Smooth muscle cell (in vitro differentiated cells): Measurements from ENCODE around the gene DGKG. TPM values are rescaled to one million over a fixed set of nuclear protein-coding genes. Genes with fewer than 3 reads are reported as not detected.

Experiments
- DNase-seq: peaks from one replicate; lab custom pipeline; 2025; ENCODE audit not compliant: unreplicated experiment; lab: John Stamatoyannopoulos, UW
- H2AFZ ChIP-seq: fragments of 200-600 bp; sonication (generic); 2 replicates; pipeline ENCODE4 v1.6.0; 2016; ENCODE audit warnings: antibody characterized with exemption, low read depth, mild to moderate bottlenecking
- H3F3A ChIP-seq: fragments of 200-600 bp; sonication (generic); 2 replicates; pipeline ENCODE4 v1.6.0; 2017; ENCODE audit warnings: antibody characterized with exemption, low read depth
- H3K27ac ChIP-seq: fragments of 200-600 bp; sonication (generic); 2 replicates; pipeline ENCODE4 v1.5.1; 2016; ENCODE audit warnings: low read depth, mild to moderate bottlenecking
- H3K27me3 ChIP-seq: fragments of 200-600 bp; sonication (generic); 2 replicates; pipeline ENCODE4 v1.6.1; 2016; ENCODE audit warnings: low read depth, mild to moderate bottlenecking
- H3K36me3 ChIP-seq: fragments of 200-600 bp; sonication (generic); 2 replicates; pipeline ENCODE4 v1.5.1; 2016; ENCODE audit warnings: low read depth
- H3K4me1 ChIP-seq: fragments of 200-600 bp; sonication (generic); 2 replicates; pipeline ENCODE4 v1.5.1; 2016; ENCODE audit warnings: low read depth
- H3K4me2 ChIP-seq: fragments of 200-600 bp; sonication (generic); 2 replicates; pipeline ENCODE4 v1.6.0; 2016; ENCODE audit warnings: mild to moderate bottlenecking
- H3K4me3 ChIP-seq: fragments of 200-600 bp; sonication (generic); 2 replicates; pipeline ENCODE4 v1.5.1; 2016; ENCODE audit warnings: mild to moderate bottlenecking
- H3K79me2 ChIP-seq: fragments of 200-600 bp; sonication (generic); 2 replicates; pipeline ENCODE4 v1.6.0; 2016; ENCODE audit warnings: low read depth, mild to moderate bottlenecking
- H3K9ac ChIP-seq: fragments of 200-600 bp; sonication (generic); 2 replicates; pipeline ENCODE4 v1.6.0; 2016; ENCODE audit warnings: low read depth
- H3K9me3 ChIP-seq: fragments of 200-600 bp; sonication (generic); replicated peaks from 2 replicates; pipeline ENCODE4 v1.5.1; 2016; ENCODE audit warnings: low read depth
- H4K20me1 ChIP-seq: fragments of 200-600 bp; sonication (generic); 2 replicates; pipeline ENCODE4 v1.6.0; 2016; ENCODE audit warnings: low read depth
- whole genome bisulfite sequencing: methylation state at CpG from one replicate; pipeline ENCODE4 v1.1.7; 2016; ENCODE audit warnings: low lambda C conversion rate; 5-methylcytosine and 5-hydroxymethylcytosine counted together
- polyA plus RNA-seq: library from polyadenylated mRNA; unstranded; fragments of >200 nt; fragmentation: Nextera tagmentation; extraction: Ambion mirVana; gene quantifications from 2 replicates; pipeline ENCODE4 v1.2.1, GENCODE V29; 2016
- total RNA-seq: library from RNA; depleted of rRNA; stranded (reverse); fragments of >200 nt; gene quantifications from 2 replicates; pipeline ENCODE4 v1.2.3, GENCODE V29; 2014
- TF ChIP-seq, protein P1 (sequence below): fragments of 200-600 bp; sonication (generic); IDR thresholded peaks from 2 replicates; pipeline ENCODE4 v1.5.1; 2017; ENCODE audit warnings: borderline replicate concordance, mild to moderate bottlenecking, antibody characterized with exemption; ENCODE audit not compliant: insufficient read depth, poor library complexity, severe bottlenecking

DGKG gene
- total and polyA plus RNA-seq, 2 experiments from 2014 or later, result 0.64 TPM; not detected in 1

DNA sequence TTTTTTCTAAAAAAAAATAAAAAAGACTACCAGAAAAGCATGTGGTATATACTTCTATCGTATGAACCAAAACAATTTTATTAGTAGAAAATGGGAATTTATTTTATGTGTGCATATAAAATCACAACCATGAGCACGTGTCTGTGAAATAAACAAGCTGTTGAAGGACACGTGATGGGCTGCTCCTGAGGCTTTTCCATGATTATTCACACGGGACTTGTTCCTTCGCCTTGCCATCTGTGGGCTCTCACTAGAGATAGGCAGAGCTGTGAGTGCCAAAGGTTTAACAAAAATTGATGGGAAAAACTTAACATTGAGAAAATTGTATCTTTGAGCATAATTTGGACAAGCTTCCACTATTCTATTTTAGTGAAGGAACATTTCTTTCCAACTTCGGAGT, 240.8 kb downstream of the DGKG start:
- TF ChIP-seq, protein P1, sequence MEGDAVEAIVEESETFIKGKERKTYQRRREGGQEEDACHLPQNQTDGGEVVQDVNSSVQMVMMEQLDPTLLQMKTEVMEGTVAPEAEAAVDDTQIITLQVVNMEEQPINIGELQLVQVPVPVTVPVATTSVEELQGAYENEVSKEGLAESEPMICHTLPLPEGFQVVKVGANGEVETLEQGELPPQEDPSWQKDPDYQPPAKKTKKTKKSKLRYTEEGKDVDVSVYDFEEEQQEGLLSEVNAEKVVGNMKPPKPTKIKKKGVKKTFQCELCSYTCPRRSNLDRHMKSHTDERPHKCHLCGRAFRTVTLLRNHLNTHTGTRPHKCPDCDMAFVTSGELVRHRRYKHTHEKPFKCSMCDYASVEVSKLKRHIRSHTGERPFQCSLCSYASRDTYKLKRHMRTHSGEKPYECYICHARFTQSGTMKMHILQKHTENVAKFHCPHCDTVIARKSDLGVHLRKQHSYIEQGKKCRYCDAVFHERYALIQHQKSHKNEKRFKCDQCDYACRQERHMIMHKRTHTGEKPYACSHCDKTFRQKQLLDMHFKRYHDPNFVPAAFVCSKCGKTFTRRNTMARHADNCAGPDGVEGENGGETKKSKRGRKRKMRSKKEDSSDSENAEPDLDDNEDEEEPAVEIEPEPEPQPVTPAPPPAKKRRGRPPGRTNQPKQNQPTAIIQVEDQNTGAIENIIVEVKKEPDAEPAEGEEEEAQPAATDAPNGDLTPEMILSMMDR, result no peak
- Histone ChIP-seq H3K9me3 (no peaks in the 10 kb centered on the region), H3K4me2 (no peak overlapping the region), H3K9ac (no peak overlapping the region), H3K4me3 (no peak overlapping the region), H2AFZ (no peak overlapping the region), H3F3A (no peaks in the 10 kb centered on the region), H3K27me3 (no peaks in the 10 kb centered on the region), H3K27ac (no peak overlapping the region), H3K79me2 (no peaks in the 10 kb centered on the region), H3K4me1 (no peaks in the 10 kb centered on the region), H3K36me3 (no peaks in the 10 kb centered on the region), H4K20me1 (no peaks in the 10 kb centered on the region)
- no peak for DNase-seq
- WGBS, result 86% methylated on average over 6 of the region's 6 CpGs

DNA sequence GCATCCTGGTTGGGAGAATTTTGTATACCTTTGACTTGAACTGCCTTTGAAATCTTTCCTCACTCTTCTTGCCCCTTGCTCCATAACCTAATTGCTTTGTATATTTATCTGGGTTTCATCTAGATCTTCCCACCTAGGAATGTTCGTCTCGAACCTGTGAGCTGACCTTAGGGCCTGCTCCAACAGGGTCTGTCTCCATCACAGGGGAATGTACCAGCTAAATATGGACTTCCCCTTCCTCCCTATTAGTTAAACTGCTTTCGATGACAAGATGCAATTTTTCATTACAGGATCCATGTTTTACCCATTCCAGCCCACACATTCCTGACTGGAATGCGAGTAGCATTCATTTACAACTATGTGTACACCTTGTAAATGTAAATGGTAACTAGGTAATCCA, 242.5 kb downstream of the DGKG start:
- Histone ChIP-seq H3K9ac (no peak overlapping the region), H3K27ac (no peak overlapping the region), H2AFZ (no peak overlapping the region), H3K4me2 (no peak overlapping the region), H3K79me2 (no peaks in the 10 kb centered on the region), H3K27me3 (no peaks in the 10 kb centered on the region), H3K4me1 (no peaks in the 10 kb centered on the region), H4K20me1 (no peaks in the 10 kb centered on the region), H3F3A (no peaks in the 10 kb centered on the region), H3K36me3 (no peaks in the 10 kb centered on the region), H3K4me3 (no peak overlapping the region), H3K9me3 (no peaks in the 10 kb centered on the region)
- no peak for DNase-seq
- TF ChIP-seq, protein P1, result no peak
- 76% methylated on average over 4 of the region's 4 CpGs for WGBS

DNA sequence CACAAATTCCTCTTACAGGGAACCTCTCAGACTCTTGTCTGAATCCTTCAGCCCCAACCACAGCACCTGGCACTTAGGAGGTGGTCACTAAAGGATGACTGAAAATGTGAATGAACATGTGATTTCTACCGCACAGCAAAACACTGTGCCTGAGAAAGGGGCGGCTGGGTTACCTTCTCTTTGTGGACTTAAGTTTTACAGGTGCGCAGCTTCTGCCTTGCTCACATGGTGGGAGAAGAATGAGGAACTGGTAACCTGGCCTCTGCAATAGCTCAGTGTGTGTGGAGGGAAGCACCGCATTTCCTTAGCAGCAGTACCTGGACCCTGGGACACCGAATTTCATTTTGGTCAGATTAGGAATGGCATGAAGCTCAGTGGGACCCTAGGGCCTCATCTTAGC, 243.3 kb downstream of the DGKG start:
- TF ChIP-seq, protein P1, result no peak
- no peaks in the 10 kb centered on the region for H3K36me3 ChIP-seq
- no peaks in the 10 kb centered on the region for H3F3A ChIP-seq
- no peak overlapping the region for H3K4me3 ChIP-seq
- H3K4me2 ChIP-seq, result no peak overlapping the region
- no peaks in the 10 kb centered on the region for H3K9me3 ChIP-seq
- DNase-seq, result no peak
- no peaks in the 10 kb centered on the region for H4K20me1 ChIP-seq
- no peak overlapping the region for H2AFZ ChIP-seq
- H3K27me3 ChIP-seq, result peaks cover 3% of the 10 kb centered on the region
- 92% methylated on average over 5 of the region's 5 CpGs for WGBS
- H3K4me1 ChIP-seq, result no peaks in the 10 kb centered on the region
- no peak overlapping the region for H3K27ac ChIP-seq
- no peaks in the 10 kb centered on the region for H3K79me2 ChIP-seq
- H3K9ac ChIP-seq, result no peak overlapping the region

DNA sequence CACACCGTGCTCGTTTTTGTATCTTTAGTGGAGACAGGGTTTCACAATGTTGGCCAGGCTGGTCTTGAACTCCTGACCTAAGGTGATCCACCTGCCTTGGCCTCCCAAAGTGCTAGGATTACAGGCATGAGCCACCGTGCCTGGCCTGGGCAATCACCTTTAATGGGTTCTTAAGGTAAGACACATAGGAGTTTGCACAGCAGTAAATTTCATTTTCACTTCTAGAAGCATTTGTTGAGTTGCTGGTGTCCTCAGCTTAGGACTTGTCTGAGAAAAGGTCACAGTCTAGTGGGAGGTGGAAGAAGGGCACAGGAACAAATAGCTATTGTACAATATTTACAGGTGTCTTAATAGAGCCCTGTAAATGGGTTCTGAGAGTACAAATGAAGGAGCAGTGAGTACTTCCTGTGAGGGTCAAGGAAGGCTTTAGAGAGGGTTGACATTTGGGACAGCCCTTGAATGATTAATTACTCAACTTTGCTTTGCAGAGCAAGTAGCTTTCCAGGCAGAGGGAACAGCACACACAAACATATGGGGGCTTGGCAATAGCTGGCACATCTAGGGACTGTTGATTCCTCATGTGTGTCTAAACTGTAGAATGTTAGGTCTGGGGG, 244.4 kb downstream of the DGKG start:
- 95% methylated on average over 3 of the region's 3 CpGs for WGBS
- peaks cover 5% of the 10 kb centered on the region for H3K27me3 ChIP-seq
- TF ChIP-seq, protein P1, result no peak

More for the DNA sequence above, 244.4 kb downstream of the DGKG start:
- Histone ChIP-seq H3K79me2 (no peaks in the 10 kb centered on the region), H3K9ac (no peak overlapping the region), H3K27ac (no peak overlapping the region), H3K4me1 (no peaks in the 10 kb centered on the region), H3K9me3 (no peaks in the 10 kb centered on the region), H3K4me3 (no peak overlapping the region), H4K20me1 (no peaks in the 10 kb centered on the region), H3K4me2 (no peak overlapping the region), H3F3A (no peaks in the 10 kb centered on the region), H3K36me3 (no peaks in the 10 kb centered on the region), H2AFZ (no peak overlapping the region)
- no peak for DNase-seq
